Medulla oblongata (tissue), 1 donor: Measurements from ENCODE around the gene CTPS1.

Experiments
- DNase-seq: peaks from one replicate; pipeline ENCODE4 v3.0.0-alpha.2; 2015; ENCODE audit errors: extremely low spot score

The CTPS1 gene

GRCh38 chr1:40979241-40980067, at the start of gene CTPS1:
Gene CTPS1, plus strand, starts transcription at chr1:40979696. Its CDS starts 3,595 bp downstream, at chr1:40983291.
- peak; percentile 95 for DNase-seq

GRCh38 chr1:40930174-40930964, 49.1 kb upstream of the CTPS1 start:
- DNase-seq = no peak

GRCh38 chr1:40931601-40932000, 47.9 kb upstream of the CTPS1 start:
- no peak for DNase-seq

- no peak for DNase-seq
Measured at GRCh38 chr1:40932006-40932405, 47.5 kb upstream of the CTPS1 start.

GRCh38 chr1:40936931-40937339, 42.6 kb upstream of the CTPS1 start:
- peak; percentile 15 for DNase-seq

GRCh38 chr1:40938393-40938792, 41.1 kb upstream of the CTPS1 start:
- no peak for DNase-seq

- peak; percentile 68 for DNase-seq
Measured at GRCh38 chr1:40939320-40940059, 40.0 kb upstream of the CTPS1 start.

- no peak for DNase-seq
Measured at GRCh38 chr1:40944326-40944725, 35.2 kb upstream of the CTPS1 start.

GRCh38 chr1:40944841-40945430, 34.6 kb upstream of the CTPS1 start:
- no peak for DNase-seq

- DNase-seq = no peak
Measured at GRCh38 chr1:40945491-40945973, 34.0 kb upstream of the CTPS1 start.

GRCh38 chr1:40948741-40949443, 30.6 kb upstream of the CTPS1 start:
- peak; percentile 76 for DNase-seq

GRCh38 chr1:40949563-40949962, 29.9 kb upstream of the CTPS1 start:
- no peak for DNase-seq

GRCh38 chr1:40951943-40952743, 27.4 kb upstream of the CTPS1 start:
- DNase-seq = peak; percentile 74

GRCh38 chr1:40952744-40953315, 26.7 kb upstream of the CTPS1 start:
- DNase-seq = no peak

- DNase-seq = no peak
Measured at GRCh38 chr1:40954626-40955025, 24.9 kb upstream of the CTPS1 start.

GRCh38 chr1:40955266-40955665, 24.2 kb upstream of the CTPS1 start:
- no peak for DNase-seq

GRCh38 chr1:40956407-40956806, 23.1 kb upstream of the CTPS1 start:
- no peak for DNase-seq

GRCh38 chr1:40958210-40958609, 21.3 kb upstream of the CTPS1 start:
- no peak for DNase-seq

GRCh38 chr1:40965531-40965930, 14.0 kb upstream of the CTPS1 start:
- DNase-seq = no peak

GRCh38 chr1:40966417-40966816, 13.1 kb upstream of the CTPS1 start:
- DNase-seq = no peak
